Keratinocyte (primary cell): Measurements from ENCODE around the gene TC2N.

Source experiments
- CTCF ChIP-seq, 3 experiments: IDR thresholded peaks in 1 of 3; conservative IDR thresholded peaks in 1 of 3; optimal IDR thresholded peaks in 1 of 3; 2 replicates in 2 of 3; 3 replicates in 1 of 3; pipeline versions ENCODE3 to v1.5.1; 2011; ENCODE audit warnings: low read length in 3 of 3, mild to moderate bottlenecking in 3 of 3, moderate library complexity in 2 of 3, control low read depth in 1 of 3, inconsistent platforms in 1 of 3; ENCODE audit not compliant: insufficient read depth in 2 of 3; ENCODE audit errors: extremely low read depth in 1 of 3
- EZH2 ChIP-seq: IDR thresholded peaks from one replicate; pipeline ENCODE4 v1.6.1; 2012; ENCODE audit warnings: inconsistent platforms, mild to moderate bottlenecking, low read length, moderate library complexity

GRCh38 chr14:91753501-91754128, 113.7 kb downstream of the TC2N start:
- TF ChIP-seq CTCF (optimal IDR thresholded peaks at IDR 0.05 in 1 of 3, IDR thresholded peaks at IDR 0.05 in 1 of 3, conservative IDR thresholded peaks at IDR 0.05 in 1 of 3; ENCODE audit: extremely low read depth in 1 of 3, insufficient read depth in 2 of 3, low read length in 3 of 3), result no peak
- TF ChIP-seq EZH2, result no peak
